GM12873 (cell line): ENCODE results near the gene FUT3.

Source experiments
- TF ChIP-seq, protein P1 (sequence below): IDR thresholded peaks from 2 replicates; pipeline ENCODE4 v1.5.1; 2012; ENCODE audit warnings: low read depth, mild to moderate bottlenecking, moderate library complexity, low read length, control low read depth; ENCODE audit not compliant: insufficient read depth; ENCODE audit errors: missing control alignments

The FUT3 gene

DNA sequence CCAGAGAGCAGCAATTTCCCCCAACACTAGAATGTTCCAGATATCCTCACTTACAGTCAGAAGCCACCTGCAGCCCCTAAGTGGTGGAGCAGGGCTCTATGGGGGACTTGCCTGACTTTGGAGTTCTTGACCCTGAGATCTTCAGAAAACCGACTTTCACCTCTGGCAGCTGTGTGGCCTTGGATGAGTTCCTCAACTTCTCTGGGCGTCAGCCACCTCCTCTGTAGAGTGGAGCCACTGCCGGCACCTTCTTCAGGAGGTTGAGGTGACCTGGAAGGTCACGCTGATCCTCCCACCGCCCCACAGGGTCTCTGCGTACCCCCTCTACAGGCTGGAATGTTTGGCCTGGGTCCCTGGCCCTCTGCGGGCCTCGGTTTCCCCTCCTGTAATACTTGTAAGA, 26.2 kb upstream of the FUT3 start:
- TF ChIP-seq, protein P1, sequence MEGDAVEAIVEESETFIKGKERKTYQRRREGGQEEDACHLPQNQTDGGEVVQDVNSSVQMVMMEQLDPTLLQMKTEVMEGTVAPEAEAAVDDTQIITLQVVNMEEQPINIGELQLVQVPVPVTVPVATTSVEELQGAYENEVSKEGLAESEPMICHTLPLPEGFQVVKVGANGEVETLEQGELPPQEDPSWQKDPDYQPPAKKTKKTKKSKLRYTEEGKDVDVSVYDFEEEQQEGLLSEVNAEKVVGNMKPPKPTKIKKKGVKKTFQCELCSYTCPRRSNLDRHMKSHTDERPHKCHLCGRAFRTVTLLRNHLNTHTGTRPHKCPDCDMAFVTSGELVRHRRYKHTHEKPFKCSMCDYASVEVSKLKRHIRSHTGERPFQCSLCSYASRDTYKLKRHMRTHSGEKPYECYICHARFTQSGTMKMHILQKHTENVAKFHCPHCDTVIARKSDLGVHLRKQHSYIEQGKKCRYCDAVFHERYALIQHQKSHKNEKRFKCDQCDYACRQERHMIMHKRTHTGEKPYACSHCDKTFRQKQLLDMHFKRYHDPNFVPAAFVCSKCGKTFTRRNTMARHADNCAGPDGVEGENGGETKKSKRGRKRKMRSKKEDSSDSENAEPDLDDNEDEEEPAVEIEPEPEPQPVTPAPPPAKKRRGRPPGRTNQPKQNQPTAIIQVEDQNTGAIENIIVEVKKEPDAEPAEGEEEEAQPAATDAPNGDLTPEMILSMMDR, result no peak

DNA sequence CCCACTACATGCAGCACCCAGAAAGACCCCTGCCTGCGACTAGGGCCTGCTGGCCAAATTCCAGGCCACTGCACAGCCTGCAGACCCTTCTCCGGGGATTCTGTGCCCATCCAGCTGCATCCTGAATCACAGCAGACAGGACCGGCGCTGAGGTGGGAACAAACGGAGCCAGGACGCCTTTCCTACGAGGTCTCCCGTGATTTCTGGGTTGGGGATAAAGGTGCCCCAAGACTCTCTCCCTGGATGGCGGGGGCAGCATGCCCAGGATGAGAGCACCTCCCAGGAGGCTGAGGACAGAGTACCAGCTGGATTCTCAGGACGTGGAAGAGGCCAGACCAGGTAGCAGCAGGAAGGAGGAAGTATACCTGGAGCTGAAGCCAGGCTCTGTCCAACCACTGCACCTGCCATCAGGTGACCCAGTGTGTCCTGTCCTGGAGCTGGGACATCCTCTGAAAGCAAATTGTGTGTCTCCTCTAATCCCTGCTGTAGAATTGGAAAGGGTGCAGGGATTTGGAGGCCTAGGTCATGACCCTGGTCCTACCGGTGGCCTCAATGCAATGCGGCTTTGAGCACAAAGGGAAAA, 22.5 kb upstream of the FUT3 start:
- TF ChIP-seq, protein P1, result no peak

DNA sequence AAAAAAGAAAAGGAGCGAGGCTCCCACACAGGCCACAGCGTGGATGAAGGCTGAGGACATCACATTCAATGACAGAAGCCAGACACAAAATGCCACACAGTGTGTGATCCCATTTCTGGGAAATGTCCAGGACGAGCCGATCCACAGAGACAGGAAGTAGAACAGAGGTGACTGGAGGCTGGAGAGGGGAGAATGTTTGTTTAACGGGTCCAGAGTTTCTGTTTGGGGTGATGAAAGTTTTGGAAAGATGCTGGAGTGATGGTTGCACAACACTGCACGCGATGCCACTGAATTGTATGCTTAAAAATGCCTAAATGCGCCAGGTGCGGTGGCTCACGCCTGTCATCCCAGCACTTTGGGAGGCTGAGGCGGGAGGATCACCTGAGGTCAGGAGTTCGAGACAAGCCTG, 19.7 kb upstream of the FUT3 start:
- TF ChIP-seq, protein P1, result no peak

DNA sequence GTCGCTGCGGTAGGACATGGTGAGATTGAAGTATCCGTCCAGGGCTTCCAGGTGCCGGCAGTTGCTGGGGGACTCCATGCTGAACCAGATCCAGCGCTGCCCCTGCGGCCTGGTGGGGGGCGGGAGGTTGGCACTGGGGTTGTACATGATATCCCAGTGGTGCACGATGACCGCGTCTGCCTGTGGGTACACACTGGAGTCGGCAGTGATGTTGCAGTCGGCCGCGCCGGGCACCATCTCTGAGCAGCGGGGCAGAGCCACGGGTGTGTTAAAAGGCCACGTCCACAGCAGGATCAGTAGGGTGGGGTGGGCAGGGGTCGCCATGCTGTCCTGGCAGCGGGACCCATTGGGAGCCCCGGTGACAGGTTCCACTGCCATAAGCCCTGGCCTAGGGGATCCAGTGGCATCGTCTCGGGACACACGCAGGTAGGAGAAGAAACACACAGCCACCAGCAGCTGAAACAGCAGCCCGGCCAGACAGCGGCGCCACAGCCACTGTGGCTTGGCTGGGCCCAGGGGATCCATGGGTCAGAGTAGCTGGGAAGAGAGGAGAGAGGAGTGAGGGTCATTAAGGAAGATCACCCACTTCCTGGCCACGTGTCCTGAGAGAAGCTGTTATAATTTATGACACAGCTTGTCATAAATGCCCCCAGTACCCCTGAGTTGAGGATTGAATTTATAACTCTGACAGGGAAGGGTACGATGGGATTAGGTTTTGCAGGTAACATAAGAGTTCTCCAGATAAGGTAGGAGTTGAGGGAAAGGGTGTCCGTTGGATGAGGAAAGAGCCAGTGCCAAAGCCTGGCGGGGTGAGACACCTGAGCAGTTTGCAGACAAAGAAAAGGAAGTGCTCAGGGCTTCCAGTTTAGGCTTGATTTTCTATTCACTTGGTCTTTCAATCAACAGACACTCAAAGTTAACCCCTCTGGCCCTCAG, 16.2 kb upstream of the FUT3 start:
- TF ChIP-seq, protein P1, result no peak

DNA sequence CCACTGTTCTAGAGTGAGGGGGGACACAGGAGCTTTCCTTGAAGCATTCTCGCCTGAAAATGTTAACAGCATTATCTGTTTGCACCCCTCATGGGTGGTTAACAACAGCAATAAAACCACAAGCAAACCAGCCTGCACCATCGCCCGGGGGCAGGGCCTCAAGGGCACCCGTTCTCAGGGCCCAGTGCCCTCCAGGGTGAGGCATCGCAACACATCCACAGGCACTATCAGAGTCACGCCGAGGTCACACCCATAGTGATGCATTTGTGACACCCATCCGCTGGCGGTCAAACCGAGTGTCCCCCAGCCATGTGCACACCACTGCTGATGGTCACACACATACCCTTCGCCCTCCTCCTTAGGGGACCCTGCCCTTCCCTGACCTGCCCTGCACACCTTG, 14.5 kb upstream of the FUT3 start:
- TF ChIP-seq, protein P1, result no peak

DNA sequence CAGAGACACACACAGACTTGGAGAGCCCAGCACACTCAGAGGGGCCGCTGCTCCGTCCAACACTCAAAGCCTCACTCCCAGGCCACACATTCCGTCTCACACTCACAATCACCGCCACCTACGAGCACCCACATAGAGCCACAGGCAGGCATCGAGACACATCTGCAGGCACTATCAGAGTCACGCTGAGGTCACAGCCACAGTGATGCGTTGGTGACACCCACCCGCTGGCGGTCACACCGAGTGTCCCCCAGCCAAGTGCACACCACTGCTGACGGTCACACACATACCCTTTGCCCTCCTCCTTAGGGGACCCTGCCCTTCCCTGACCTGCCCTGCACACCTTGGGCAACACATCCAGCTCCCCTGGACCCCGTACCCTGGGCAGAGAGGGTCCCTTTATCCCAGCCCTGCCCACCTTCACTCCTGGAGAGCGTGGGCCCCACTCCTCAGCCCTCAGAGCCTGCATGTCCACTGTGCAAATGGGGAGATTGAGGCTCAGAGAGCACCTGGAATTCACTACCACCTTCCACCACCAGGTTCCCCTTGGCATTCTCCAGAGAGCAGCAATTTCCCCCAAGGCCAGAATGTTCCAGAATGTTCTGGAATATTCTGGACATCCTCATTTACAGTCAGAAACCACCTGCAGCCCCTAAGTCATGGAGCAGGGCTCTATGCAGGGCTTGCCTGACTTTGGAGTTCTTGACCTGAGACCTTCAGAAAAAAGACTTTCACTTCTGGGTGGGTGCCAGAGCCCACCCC, 13.7 kb upstream of the FUT3 start:
- TF ChIP-seq, protein P1, result peak; percentile 31
